Liver (tissue), 9 donors: ENCODE measurements around the gene HMG20A. TPM values are rescaled to one million over a fixed set of nuclear protein-coding genes. Genes with fewer than 3 reads are reported as not detected.

Experiments used
- DNase-seq: peaks from one replicate; pipeline ENCODE4 v3.0.0-alpha.2; 2017; ENCODE audit warnings: low spot score
- H3K27ac ChIP-seq, 2 donors: one replicate each; pipeline ENCODE4 v1.7.0; 2013; ENCODE audit warnings: inconsistent platforms in 2 of 2, low read length in 2 of 2, control low read depth in 1 of 2, low read depth in 1 of 2, mild to moderate bottlenecking in 1 of 2
- H3K27me3 ChIP-seq, 4 donors: one replicate each; pipeline versions ENCODE4 v1.6.1 to v1.7.0; 2013; ENCODE audit warnings: low read length in 3 of 4, inconsistent platforms in 1 of 4, mild to moderate bottlenecking in 1 of 4, moderate library complexity in 1 of 4; ENCODE audit not compliant: control insufficient read depth in 4 of 4, insufficient read depth in 4 of 4
- H3K36me3 ChIP-seq, 4 donors: one replicate each; pipeline versions ENCODE4 v1.6.1 to v1.7.0; 2013; ENCODE audit warnings: low read length in 3 of 4, mild to moderate bottlenecking in 3 of 4, low read depth in 1 of 4, moderate library complexity in 1 of 4; ENCODE audit not compliant: control insufficient read depth in 4 of 4, insufficient read depth in 3 of 4
- H3K4me1 ChIP-seq, 4 donors: one replicate each; pipeline versions ENCODE4 v1.6.1 to v1.7.0; 2013; ENCODE audit warnings: low read length in 3 of 4, mild to moderate bottlenecking in 3 of 4, moderate library complexity in 1 of 4; ENCODE audit not compliant: control insufficient read depth in 4 of 4, insufficient read depth in 4 of 4
- H3K4me3 ChIP-seq, 3 donors: one replicate each; pipeline versions ENCODE4 v1.6.1 to v1.7.0; 2013; ENCODE audit warnings: low read length in 3 of 3, control low read depth in 1 of 3, low read depth in 1 of 3, mild to moderate bottlenecking in 1 of 3
- H3K9ac ChIP-seq, 2 donors: one replicate each; pipeline ENCODE4 v1.7.0; 2013; ENCODE audit warnings: low read length in 2 of 2, mild to moderate bottlenecking in 2 of 2, moderate library complexity in 2 of 2, control low read depth in 1 of 2, low read depth in 1 of 2
- H3K9me3 ChIP-seq, 4 donors: one replicate each; pipeline versions ENCODE4 v1.6.1 to v1.7.0; 2013; ENCODE audit warnings: low read length in 3 of 4; ENCODE audit not compliant: control insufficient read depth in 4 of 4
- EGR1 ChIP-seq, 2 donors: IDR thresholded peaks; 2 replicates each; pipeline ENCODE4 v1.6.1; 2016 to 2018; ENCODE audit warnings: antibody characterized with exemption in 2 of 2, low read depth in 2 of 2
- FOXA1 ChIP-seq: IDR thresholded peaks from 2 replicates; pipeline ENCODE4 v1.6.1; 2016; ENCODE audit warnings: antibody characterized with exemption
- FOXA2 ChIP-seq: IDR thresholded peaks from 2 replicates; pipeline ENCODE4 v1.6.1; 2016; ENCODE audit warnings: antibody characterized with exemption
- GABPA ChIP-seq, 2 donors: IDR thresholded peaks in 1 of 2; conservative IDR thresholded peaks in 1 of 2; 2 replicates each; pipeline ENCODE4 v1.6.1; 2016; ENCODE audit warnings: antibody characterized with exemption in 2 of 2, mild to moderate bottlenecking in 1 of 2, moderate library complexity in 1 of 2
- HNF4A ChIP-seq, 2 donors: conservative IDR thresholded peaks; 2 replicates each; pipeline ENCODE4 v1.6.1; 2016; ENCODE audit warnings: antibody characterized with exemption in 2 of 2, mild to moderate bottlenecking in 2 of 2
- HNF4G ChIP-seq: IDR thresholded peaks from 2 replicates; pipeline ENCODE4 v1.6.1; 2016; ENCODE audit warnings: antibody characterized with exemption
- JUND ChIP-seq, 2 donors: IDR thresholded peaks; 2 replicates each; pipeline ENCODE4 v1.6.1; 2016; ENCODE audit warnings: antibody characterized with exemption in 2 of 2
- NR2F2 ChIP-seq: IDR thresholded peaks from 2 replicates; pipeline ENCODE4 v1.6.1; 2016; ENCODE audit warnings: antibody characterized with exemption
- RAD21 ChIP-seq, 2 donors: IDR thresholded peaks; 2 replicates each; pipeline ENCODE4 v1.6.1; 2016; ENCODE audit warnings: antibody characterized with exemption in 2 of 2, mild to moderate bottlenecking in 2 of 2
- RXRA ChIP-seq, 2 donors: IDR thresholded peaks; 2 replicates each; pipeline ENCODE4 v1.6.1; 2017 to 2018; ENCODE audit warnings: antibody characterized with exemption in 2 of 2, mild to moderate bottlenecking in 1 of 2
- SP1 ChIP-seq: IDR thresholded peaks from 2 replicates; pipeline ENCODE4 v1.6.1; 2018; ENCODE audit warnings: antibody characterized with exemption, mild to moderate bottlenecking
- TAF1 ChIP-seq: conservative IDR thresholded peaks from 2 replicates; pipeline ENCODE4 v1.6.1; 2016; ENCODE audit warnings: antibody characterized with exemption, mild to moderate bottlenecking
- YY1 ChIP-seq: IDR thresholded peaks from 2 replicates; pipeline ENCODE4 v1.6.1; 2016; ENCODE audit warnings: antibody characterized with exemption, mild to moderate bottlenecking
- WGBS: extraction: QIAGEN DNeasy Blood & Tissue Kit; methylation state at CpG from one replicate; pipeline ENCODE4 v1.1.7; 2013; 5-methylcytosine and 5-hydroxymethylcytosine counted together
- polyA plus RNA-seq, 2 donors: library from polyadenylated mRNA; stranded (reverse) in 1 of 2; unstranded in 1 of 2; fragments of 200-250 nt in 1 of 2; fragments of >200 nt in 1 of 2; fragmentation: Nextera tagmentation in 1 of 2; extraction: Ambion mirVana in 1 of 2; gene quantifications; one replicate each; pipeline versions ENCODE4 v1.2.1 to v1.2.3, GENCODE V29; 2013 to 2015
- total RNA-seq, 2 donors: library from RNA; depleted of rRNA; stranded (reverse); fragments of >200 nt; gene quantifications; one replicate each; pipeline ENCODE4 v1.2.3, GENCODE V29; 2014
- TF ChIP-seq, protein P1 (sequence below): IDR thresholded peaks from 2 replicates; pipeline ENCODE4 v1.6.1; 2016; ENCODE audit warnings: antibody characterized with exemption, mild to moderate bottlenecking
- TF ChIP-seq, protein P2 (sequence below): IDR thresholded peaks from 2 replicates; pipeline ENCODE4 v1.6.1; 2016; ENCODE audit warnings: antibody characterized with exemption
- TF ChIP-seq, protein P3 (sequence below): IDR thresholded peaks from 2 replicates; pipeline ENCODE4 v1.6.1; 2016; ENCODE audit warnings: antibody characterized with exemption
- TF ChIP-seq, protein P4 (sequence below): fragments of 150-350 bp; IDR thresholded peaks from 2 replicates; pipeline ENCODE4 v1.5.1; 2017; ENCODE audit warnings: improper control_type of control experiment, low read depth, low read length; ENCODE audit not compliant: missing input control
- TF ChIP-seq, protein P5 (sequence below): IDR thresholded peaks from 2 replicates; pipeline ENCODE4 v1.6.1; 2016; ENCODE audit warnings: antibody characterized with exemption
- donor health status: healthy.
- donor health status: healthy.
- donor health status: healthy.
- donor health status: healthy.
- donor health status: healthy.

The HMG20A gene
- total and polyA plus RNA-seq, 4 donors = 7.7 to 19.4 (median 13.3) TPM

DNA sequence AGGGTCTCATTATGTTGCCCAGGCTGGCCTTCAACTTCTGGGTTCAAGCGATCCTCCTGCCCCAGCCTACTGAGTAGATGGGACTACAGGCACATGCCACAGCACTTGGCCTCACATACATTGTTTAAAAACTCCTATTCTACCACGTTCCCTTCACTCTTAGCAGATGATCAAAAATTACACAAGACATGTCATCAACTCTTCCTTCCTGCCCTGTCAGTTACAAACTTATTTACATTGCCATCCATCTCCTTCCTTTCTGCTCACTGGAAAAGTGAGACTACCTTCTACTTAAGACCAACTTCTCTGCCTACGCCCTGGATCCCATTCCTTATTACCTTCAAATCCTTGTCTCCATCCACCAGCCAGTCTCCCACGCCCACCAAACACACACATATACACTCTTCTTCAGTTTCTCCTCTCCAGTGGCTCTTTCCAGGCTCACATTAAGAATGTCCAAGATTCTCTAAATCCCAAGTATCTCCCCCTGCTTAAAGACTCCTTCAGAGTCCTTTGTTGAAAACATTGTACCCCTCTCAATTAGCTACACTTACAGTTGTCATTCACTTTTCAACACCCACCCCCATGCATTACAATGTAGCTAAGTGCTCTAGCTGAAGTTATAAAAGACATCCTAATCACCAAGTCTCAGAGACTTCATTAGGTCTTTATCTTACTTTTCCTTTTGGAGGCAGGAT lies 5.1 kb upstream of the HMG20A start:
- H3K9me3 ChIP-seq = no peaks in the 10 kb centered on the region
- 88% methylated on average over 4 of the region's 4 CpGs for WGBS
- no peak overlapping the region for H3K4me3 ChIP-seq
- H3K27me3 ChIP-seq = no peaks in the 10 kb centered on the region
- H3K9ac ChIP-seq = no peak overlapping the region
- TF ChIP-seq RXRA (IDR thresholded peaks at IDR 0.05) (no peak), NR2F2 (no peak), TAF1 (no peak), YY1 (no peak), GABPA (IDR thresholded peaks at IDR 0.05 in 1 of 2, conservative IDR thresholded peaks at IDR 0.05 in 1 of 2) (no peak), SP1 (no peak), HNF4A (conservative IDR thresholded peaks at IDR 0.05) (no peak), HNF4G (no peak), FOXA2 (no peak), EGR1 (IDR thresholded peaks at IDR 0.05; ENCODE audit: low read depth in 2 of 2) (no peak), FOXA1 (no peak), JUND (IDR thresholded peaks at IDR 0.05) (no peak), RAD21 (IDR thresholded peaks at IDR 0.05) (no peak)
- TF ChIP-seq, protein P1, sequence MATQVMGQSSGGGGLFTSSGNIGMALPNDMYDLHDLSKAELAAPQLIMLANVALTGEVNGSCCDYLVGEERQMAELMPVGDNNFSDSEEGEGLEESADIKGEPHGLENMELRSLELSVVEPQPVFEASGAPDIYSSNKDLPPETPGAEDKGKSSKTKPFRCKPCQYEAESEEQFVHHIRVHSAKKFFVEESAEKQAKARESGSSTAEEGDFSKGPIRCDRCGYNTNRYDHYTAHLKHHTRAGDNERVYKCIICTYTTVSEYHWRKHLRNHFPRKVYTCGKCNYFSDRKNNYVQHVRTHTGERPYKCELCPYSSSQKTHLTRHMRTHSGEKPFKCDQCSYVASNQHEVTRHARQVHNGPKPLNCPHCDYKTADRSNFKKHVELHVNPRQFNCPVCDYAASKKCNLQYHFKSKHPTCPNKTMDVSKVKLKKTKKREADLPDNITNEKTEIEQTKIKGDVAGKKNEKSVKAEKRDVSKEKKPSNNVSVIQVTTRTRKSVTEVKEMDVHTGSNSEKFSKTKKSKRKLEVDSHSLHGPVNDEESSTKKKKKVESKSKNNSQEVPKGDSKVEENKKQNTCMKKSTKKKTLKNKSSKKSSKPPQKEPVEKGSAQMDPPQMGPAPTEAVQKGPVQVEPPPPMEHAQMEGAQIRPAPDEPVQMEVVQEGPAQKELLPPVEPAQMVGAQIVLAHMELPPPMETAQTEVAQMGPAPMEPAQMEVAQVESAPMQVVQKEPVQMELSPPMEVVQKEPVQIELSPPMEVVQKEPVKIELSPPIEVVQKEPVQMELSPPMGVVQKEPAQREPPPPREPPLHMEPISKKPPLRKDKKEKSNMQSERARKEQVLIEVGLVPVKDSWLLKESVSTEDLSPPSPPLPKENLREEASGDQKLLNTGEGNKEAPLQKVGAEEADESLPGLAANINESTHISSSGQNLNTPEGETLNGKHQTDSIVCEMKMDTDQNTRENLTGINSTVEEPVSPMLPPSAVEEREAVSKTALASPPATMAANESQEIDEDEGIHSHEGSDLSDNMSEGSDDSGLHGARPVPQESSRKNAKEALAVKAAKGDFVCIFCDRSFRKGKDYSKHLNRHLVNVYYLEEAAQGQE = no peak
- TF ChIP-seq, protein P2, sequence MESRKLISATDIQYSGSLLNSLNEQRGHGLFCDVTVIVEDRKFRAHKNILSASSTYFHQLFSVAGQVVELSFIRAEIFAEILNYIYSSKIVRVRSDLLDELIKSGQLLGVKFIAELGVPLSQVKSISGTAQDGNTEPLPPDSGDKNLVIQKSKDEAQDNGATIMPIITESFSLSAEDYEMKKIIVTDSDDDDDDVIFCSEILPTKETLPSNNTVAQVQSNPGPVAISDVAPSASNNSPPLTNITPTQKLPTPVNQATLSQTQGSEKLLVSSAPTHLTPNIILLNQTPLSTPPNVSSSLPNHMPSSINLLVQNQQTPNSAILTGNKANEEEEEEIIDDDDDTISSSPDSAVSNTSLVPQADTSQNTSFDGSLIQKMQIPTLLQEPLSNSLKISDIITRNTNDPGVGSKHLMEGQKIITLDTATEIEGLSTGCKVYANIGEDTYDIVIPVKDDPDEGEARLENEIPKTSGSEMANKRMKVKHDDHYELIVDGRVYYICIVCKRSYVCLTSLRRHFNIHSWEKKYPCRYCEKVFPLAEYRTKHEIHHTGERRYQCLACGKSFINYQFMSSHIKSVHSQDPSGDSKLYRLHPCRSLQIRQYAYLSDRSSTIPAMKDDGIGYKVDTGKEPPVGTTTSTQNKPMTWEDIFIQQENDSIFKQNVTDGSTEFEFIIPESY = no peak
- TF ChIP-seq, protein P3, sequence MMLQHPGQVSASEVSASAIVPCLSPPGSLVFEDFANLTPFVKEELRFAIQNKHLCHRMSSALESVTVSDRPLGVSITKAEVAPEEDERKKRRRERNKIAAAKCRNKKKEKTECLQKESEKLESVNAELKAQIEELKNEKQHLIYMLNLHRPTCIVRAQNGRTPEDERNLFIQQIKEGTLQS = no peak
- TF ChIP-seq, protein P4, sequence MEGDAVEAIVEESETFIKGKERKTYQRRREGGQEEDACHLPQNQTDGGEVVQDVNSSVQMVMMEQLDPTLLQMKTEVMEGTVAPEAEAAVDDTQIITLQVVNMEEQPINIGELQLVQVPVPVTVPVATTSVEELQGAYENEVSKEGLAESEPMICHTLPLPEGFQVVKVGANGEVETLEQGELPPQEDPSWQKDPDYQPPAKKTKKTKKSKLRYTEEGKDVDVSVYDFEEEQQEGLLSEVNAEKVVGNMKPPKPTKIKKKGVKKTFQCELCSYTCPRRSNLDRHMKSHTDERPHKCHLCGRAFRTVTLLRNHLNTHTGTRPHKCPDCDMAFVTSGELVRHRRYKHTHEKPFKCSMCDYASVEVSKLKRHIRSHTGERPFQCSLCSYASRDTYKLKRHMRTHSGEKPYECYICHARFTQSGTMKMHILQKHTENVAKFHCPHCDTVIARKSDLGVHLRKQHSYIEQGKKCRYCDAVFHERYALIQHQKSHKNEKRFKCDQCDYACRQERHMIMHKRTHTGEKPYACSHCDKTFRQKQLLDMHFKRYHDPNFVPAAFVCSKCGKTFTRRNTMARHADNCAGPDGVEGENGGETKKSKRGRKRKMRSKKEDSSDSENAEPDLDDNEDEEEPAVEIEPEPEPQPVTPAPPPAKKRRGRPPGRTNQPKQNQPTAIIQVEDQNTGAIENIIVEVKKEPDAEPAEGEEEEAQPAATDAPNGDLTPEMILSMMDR = no peak
- TF ChIP-seq, protein P5, sequence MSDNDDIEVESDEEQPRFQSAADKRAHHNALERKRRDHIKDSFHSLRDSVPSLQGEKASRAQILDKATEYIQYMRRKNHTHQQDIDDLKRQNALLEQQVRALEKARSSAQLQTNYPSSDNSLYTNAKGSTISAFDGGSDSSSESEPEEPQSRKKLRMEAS = no peak
- peaks cover 0 to 15% (median 5%) of the 10 kb centered on the region in 4 donors for H3K4me1 ChIP-seq
- no peak for DNase-seq
- H3K36me3 ChIP-seq = no peaks in the 10 kb centered on the region
- H3K27ac ChIP-seq = no peak overlapping the region
